NCI-H128 (cell line): Measurements from ENCODE around the gene SCG5.

Source experiments
- DNase-seq: peaks from one replicate; lab custom pipeline; 2025; ENCODE audit not compliant: unreplicated experiment; lab: John Stamatoyannopoulos, UW

Gene SCG5

GRCh38 chr15:32659340-32660155 lies 18.0 kb downstream of the SCG5 start:
- no peak for DNase-seq

DNA sequence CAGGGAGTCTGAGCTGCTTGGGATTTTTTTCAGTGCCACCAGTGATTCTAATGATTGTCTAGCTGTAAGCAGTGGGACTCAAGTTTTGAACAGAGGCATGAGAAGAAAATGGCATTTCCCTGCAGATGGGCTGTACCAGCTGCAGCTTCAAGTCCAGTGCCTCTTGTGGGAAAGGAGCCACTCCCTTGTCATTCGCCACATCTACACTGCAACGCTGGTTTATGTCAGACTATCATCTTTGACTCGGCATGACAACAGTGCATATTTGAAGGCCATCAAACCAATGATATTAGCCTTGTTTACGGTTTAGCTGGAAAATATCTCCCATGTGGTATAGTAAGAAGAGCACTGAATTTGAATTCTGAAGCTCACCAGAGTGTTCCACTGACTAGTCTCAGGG lies 22.2 kb downstream of the SCG5 start:
- no peak for DNase-seq

DNA sequence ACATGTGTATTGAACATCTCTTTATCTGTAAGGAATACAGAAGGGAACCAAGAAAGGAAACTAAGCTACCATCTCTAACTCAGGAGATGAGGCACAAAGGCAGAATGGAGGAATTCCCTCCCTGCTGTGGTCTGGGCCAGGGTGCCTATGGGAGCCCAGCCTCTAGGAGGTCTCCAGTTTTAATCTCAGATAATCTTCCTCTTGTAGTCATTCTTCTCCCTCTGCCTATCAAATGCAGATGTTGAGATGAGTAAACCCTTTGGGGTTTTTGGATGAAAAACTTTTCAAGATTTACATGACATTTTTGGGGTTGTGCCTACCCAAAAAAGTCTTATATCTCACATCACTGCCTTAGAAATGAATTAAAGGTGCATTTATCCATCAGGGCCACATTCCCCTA lies 23.3 kb downstream of the SCG5 start:
- no peak for DNase-seq

- DNase-seq, result no peak
These were observed 25.8 kb downstream of the SCG5 start for GRCh38 chr15:32667321-32667720.

- DNase-seq, result no peak
These were observed 27.4 kb downstream of the SCG5 start for GRCh38 chr15:32668942-32669341.

DNA sequence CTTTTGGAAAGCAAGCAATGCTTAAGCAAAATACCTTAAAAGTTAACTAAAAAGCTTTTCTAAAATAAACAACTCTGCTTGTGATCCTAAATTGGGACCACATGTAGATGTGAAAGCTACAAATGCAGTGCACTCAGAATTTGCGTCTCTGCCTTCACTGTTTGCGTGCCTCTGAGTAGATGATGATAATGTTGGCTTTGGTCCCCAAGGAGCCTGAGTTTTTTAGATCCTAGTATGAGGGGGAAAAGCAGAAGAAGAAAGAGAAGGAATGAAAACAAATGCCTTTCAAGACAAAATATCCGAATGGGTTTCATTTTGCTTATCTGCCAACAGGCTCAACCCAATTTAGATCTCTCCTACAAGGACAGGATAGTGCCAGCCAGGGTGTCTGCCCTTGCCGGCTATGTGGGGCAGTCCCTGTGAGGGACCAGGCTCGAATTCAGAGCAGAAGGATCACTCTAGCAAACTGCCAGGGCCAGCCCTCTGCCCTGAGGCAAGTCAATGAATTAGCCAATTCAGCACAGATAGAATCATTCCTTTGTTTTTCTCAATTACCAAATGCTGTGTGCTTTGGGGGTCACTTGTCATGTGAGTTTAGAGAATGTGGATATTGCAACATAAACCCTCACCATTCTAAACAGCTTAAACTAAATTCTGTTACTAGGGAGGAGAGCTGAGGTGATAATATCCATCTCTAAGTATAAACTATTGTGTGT lies 28.5 kb downstream of the SCG5 start:
- DNase-seq, result no peak

DNA sequence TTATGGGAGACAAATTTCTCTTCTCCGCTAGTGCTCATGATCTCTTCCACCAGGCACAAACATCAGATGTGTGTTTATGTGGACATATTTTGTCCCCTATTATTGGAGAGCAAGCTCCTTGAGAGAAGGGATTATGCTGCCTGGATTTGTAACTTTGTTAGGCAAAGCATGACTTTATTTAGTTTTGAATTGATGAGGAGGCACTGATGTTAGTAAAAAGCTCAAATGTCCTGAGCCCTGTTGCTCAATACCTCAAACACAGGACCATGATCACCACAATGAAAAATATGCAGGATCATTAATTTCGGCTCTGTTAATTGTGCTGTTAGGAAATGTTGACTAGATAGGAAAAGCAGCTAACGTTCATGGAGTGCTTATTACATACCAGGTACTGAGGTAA lies 29.1 kb downstream of the SCG5 start:
- no peak for DNase-seq

- no peak for DNase-seq
These were observed 30.1 kb downstream of the SCG5 start for GRCh38 chr15:32671339-32672325.

- DNase-seq, result no peak
These were observed 33.2 kb downstream of the SCG5 start for GRCh38 chr15:32674681-32675080.

- no peak for DNase-seq
These were observed 34.0 kb downstream of the SCG5 start for GRCh38 chr15:32675466-32675865.

GRCh38 chr15:32676169-32676568 lies 34.7 kb downstream of the SCG5 start:
- no peak for DNase-seq

- no peak for DNase-seq
These were observed 35.8 kb downstream of the SCG5 start for GRCh38 chr15:32677238-32677750.

DNA sequence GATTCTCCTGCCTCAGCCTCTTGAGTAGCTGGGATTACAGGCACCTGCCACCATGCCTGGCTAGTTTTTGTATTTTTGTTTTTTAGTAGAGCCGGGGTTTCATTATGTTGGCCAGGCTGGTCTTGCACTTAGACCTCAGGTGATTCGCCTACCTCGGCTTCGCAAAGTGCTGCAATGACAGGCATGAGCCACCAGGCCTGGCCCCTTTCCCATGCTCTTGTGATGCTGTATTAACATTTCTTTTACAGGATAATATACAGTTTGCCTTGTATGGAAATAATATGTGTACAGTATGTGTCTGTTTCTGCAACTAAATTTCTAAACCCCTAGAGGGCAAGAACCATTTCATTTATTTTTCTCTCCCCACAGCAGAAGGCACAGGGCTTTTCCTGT lies 37.8 kb downstream of the SCG5 start:
- no peak for DNase-seq

- no peak for DNase-seq
These were observed 41.1 kb downstream of the SCG5 start for GRCh38 chr15:32682569-32682968.

DNA sequence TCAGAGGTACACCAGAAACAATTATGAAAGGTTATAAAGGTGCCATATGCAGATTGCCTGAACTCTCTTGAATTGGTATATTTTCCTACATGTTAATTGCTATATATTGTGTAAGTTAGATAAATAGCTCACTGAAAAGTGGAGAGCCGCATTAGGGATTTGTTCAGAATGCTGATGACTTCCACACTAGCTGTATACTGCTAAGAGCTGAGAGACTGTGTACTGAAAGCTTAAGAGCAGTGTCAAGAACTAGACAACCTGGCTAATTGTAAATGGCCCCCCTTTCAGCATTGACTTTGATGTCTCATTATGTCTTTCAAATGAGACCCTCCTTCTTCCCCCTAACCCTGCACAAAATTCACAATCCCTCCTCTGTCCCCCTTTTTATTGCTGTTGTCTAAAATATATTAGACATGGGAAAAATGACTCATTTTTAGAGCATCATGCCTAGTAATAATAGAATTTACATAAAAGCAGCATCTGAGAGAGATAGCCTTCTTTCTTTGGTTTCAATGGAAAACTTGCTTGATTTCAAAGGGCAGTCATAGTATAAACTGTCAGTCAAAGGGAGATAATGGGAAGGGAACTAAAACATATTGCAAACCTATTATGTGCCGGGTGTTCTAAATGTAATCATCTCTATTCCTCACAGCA lies 41.6 kb downstream of the SCG5 start:
- no peak for DNase-seq

- DNase-seq, result no peak
These were observed 42.5 kb downstream of the SCG5 start for GRCh38 chr15:32683906-32684584.

DNA sequence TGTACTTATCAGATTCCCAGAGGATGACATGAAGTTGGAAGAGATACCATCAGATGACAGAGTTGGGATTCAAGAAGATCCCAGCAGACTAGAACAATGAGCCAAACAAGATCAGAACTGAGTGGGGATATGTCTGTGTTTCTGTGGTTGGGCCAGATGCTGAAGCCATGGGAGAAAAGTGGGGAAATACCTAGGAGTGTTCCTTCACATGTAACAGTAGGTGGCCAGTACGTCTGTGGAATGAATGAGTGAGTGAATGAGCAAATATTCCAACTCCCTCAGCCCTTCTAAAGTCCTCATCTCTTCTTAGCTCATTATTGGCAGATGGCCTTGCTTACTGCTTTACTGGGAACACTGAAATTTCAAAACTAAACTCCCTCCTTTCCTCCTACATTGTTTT lies 44.1 kb downstream of the SCG5 start:
- no peak for DNase-seq

DNA sequence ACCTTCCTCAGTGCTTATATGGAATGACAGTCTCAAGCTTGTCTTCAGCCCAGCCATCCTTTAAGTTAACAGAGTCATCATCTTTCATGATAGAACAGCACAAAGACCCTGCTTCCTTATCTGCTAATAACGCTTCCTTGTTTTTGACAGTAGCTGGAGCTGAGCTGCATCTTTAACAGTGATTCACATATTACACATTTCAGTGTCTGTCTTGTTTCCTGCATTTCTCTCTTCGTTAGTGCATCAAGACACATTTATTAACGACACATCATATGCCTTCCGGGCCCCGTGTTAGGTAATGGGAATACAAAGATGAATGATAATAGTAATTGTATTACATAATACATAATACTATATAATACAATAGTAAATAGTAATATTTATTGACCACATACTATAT lies 46.0 kb downstream of the SCG5 start:
- no peak for DNase-seq

DNA sequence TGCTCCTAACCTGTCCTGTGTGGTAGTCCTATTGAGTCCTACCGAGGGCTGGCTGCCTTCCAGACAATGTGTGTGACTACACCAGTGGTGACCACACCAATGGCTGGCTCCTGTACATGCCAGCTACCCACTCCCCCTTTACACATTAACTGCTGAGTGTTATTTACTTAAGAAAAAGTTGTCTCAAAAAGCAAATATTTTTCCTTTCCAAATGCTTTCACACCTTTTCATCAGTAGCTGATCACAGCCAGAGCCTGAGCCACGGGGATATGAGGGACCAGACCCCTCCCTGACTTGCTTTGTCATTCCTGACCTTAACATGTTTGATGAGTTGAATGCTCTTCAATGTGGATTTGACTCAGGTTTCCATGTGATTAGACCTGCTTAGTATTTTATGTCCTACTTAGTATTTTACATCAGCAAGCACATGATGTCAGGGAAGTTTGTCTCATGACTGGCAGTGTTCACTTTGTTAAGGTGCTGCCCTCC lies 46.7 kb downstream of the SCG5 start:
- DNase-seq, result no peak
